CD1c-positive myeloid dendritic cell (primary cell): ENCODE results near the gene POU2F2.
"Not testable (repeated sequence)": the region's sequence is repeated elsewhere in the genome, so short reads cannot be mapped to it uniquely, and the experiment has no call there.

ENCODE experiments used
- DNase-seq: peaks from one replicate; pipeline ENCODE4 v3.0.0-alpha.2; 2016; ENCODE audit errors: extremely low spot score

The POU2F2 gene

GRCh38 chr19:42062381-42062780 is 69.9 kb downstream of the POU2F2 start:
- no peak for DNase-seq

- DNase-seq, result no peak
Observed at GRCh38 chr19:42060117-42060516, 72.1 kb downstream of the POU2F2 start.

GRCh38 chr19:42059196-42059595 is 73.0 kb downstream of the POU2F2 start:
- no peak for DNase-seq

GRCh38 chr19:42057846-42058245 is 74.4 kb downstream of the POU2F2 start:
- no peak for DNase-seq

- no peak for DNase-seq
Observed at GRCh38 chr19:42054205-42054604, 78.0 kb downstream of the POU2F2 start.

- DNase-seq, result no peak
Observed at GRCh38 chr19:42053037-42053935, 79.0 kb downstream of the POU2F2 start.

- DNase-seq, result no peak
Observed at GRCh38 chr19:42052241-42052863, 79.9 kb downstream of the POU2F2 start.

DNA sequence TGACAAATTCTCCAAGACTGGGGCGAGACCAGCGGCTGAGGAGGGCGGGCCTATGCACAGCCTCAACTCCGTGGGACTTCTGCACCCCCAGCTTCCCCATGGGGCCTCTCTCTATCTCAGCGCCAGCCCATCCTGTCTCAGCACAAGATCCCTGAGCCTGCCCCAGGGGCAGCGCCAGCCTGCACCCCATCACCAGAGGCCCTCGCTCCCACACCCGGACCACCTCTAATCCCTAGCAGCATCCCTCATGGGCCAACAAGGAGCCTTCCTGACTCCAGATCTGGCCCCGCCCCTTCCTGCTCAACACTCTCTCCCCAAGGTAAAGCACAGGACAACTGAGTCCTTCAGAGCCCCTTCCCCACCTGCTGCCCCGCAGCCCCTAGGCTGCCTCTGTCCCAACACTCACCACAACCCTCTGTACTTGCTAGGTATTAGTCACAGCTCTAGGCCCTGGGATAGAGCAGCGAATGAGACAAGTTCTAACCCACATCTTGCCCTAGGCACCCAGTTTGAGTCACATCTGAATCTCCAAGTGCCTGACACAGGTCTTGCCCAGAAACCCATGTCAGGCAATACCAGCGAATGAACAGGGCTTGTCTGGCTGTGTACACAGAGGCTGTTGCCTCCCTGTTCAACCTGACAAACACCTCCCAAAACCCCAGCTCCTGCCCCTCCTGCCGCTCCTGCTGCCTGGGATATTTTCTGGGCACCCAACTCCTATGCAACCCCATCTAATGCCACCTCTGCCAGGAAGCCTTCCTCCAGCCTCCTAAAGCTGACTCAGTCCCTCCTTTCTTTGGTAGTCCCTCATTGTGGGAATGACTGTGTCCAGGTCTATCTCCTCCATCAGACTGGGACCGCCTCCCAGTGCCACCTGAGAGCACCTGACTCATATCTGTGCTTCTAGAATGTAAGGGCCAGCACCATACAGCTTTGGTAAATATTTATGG is 80.8 kb downstream of the POU2F2 start:
- no peak for DNase-seq

DNA sequence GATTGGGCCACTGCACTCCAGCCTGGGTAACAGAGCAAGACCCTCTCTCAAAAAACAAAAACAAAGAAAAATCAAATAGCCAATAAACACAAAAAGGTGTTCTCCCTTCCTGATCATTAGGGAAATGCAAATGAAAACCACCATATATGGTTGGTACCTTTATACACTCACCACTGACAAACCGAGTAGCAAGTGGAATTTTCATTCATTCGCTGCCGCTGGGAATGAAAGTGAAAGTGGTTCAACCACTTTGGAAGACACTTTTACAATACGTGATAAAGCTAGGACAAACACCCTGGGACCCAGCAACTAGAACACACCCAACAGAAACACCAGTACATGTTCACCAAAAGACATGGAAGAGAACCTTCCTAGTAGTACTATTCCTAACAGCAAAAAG is 83.3 kb downstream of the POU2F2 start:
- DNase-seq, result no peak

DNA sequence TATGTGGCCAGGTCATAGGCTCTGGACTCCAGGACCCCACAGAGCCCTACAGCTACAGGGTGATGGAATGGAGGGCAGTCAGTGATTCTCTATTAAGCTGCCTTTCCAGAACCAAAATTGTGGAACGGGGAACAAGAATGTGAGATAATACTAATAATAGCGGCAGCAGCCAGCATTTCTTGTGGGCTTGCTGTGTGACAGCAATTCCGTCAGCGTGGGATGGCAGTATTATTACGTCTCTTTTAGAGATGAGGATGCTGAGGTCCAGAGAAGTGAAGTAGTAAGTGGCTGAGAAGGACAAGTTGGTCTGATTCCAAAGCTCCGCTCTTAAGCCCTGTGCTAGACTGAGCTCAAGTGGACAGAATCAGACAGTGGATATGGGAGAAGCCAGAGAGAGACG is 86.7 kb downstream of the POU2F2 start:
- DNase-seq, result no peak

- DNase-seq, result no peak
Observed at GRCh38 chr19:42042455-42043170, 89.6 kb downstream of the POU2F2 start.

GRCh38 chr19:42040491-42040890 is 91.8 kb downstream of the POU2F2 start:
- DNase-seq, result not testable (repeated sequence)

DNA sequence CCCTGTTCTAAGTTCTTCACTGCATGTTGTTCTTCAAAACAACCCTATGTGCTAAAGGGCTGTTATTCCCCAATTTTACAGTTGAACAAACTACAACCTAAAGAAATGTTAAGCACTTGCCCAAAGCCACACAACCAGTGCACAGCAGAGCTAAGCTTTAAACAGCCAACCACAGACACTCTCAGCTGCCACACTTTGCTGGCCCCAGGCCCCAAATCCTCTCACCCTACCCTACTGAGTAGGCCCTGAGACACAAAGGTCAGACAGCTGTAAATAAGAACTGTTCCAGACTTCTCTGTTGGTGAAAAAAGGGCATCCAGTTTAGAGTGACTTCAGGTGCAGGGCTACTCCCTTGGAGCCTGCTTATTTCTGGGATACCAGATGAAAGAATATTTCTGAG is 92.2 kb downstream of the POU2F2 start:
- no peak for DNase-seq

DNA sequence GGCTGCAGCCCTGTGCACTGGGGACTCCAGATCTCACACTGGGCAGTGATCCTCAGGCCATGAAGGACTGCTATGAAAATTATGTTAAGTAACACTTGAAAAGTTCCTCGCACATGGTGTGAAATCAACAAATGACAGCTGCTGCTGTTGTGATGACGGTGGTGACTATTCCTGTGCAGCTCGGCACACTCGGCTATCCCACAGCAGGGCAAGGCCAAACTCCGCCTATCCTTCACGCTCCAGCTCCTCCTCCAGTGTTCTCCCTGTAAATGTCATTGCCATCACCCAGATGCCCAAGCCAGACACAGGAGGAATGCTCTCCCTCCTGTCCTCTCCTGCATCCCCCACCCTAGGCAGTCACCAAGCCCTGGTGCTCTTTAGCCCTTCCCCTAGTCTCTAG is 93.6 kb downstream of the POU2F2 start:
- DNase-seq, result no peak

- DNase-seq, result no peak
Observed at GRCh38 chr19:42037649-42038048, 94.6 kb downstream of the POU2F2 start.
